ENCODE results near the gene SPIN4. TPM values are rescaled to one million over a fixed set of nuclear protein-coding genes. Genes with fewer than 3 reads are reported as not detected.

The SPIN4 gene
- total RNA-seq, 1 experiment from 2014 or later, result 14.1 TPM

DNA sequence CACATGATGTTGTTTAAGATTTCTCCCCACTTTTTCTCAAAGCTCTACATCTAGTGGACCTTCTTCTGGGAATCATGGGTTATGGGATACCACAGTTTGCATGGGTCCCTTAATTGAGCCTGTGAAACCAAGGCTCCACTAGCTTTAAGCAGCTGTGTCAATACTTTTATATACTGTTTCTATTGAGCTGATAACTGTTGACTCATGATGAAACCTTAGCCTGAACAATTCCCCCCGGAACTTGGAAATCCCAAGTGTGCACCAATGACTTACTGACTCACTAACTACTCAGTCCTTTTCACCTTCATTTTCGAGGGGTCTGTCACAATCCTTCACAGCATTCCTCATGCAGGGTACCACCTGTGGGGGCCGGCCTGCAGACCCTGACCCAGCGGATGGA lies 12.7 kb upstream of the SPIN4 start:
- no peak for DNase-seq
- Mint-ChIP-seq H3K36me3 (ENCODE audit: insufficient read depth, unreplicated experiment) (no peaks in the 10 kb centered on the region), H3K4me1 (ENCODE audit: low read depth, unreplicated experiment) (no peaks in the 10 kb centered on the region), H3K27me3 (ENCODE audit: insufficient read depth, unreplicated experiment) (no peaks in the 10 kb centered on the region), H3K4me3 (ENCODE audit: unreplicated experiment) (no peak overlapping the region), H3K27ac (ENCODE audit: unreplicated experiment) (no peak overlapping the region), H3K9me3 (ENCODE audit: unreplicated experiment) (peaks cover 17% of the 10 kb centered on the region)
- ChIA-PET CTCF (no interaction called here), POLR2A (no interaction called here)
- intact Hi-C loops (cut with micrococcal nuclease; ENCODE audit: unreplicated experiment), result no loop called here
- Histone ChIP-seq H3K4me1 (no peaks in the 10 kb centered on the region), H3K27me3 (replicated peaks; ENCODE audit: control insufficient read depth, insufficient read depth, low read length) (no peaks in the 10 kb centered on the region), H3K4me3 (ENCODE audit: low read depth, low read length) (no peak overlapping the region), H3K36me3 (ENCODE audit: control insufficient read depth, insufficient read depth, low read length) (no peaks in the 10 kb centered on the region), H3K9me3 (no peaks in the 10 kb centered on the region)
- no TSS peak for BruUV-seq (replicated peaks)
- TF ChIP-seq CTCF (IDR thresholded peaks at IDR 0.05; ENCODE audit: insufficient read depth in 1 of 2, low read depth in 1 of 2, low read length in 1 of 2, severe bottlenecking in 1 of 2, unreplicated experiment in 1 of 2), result no peak

DNA sequence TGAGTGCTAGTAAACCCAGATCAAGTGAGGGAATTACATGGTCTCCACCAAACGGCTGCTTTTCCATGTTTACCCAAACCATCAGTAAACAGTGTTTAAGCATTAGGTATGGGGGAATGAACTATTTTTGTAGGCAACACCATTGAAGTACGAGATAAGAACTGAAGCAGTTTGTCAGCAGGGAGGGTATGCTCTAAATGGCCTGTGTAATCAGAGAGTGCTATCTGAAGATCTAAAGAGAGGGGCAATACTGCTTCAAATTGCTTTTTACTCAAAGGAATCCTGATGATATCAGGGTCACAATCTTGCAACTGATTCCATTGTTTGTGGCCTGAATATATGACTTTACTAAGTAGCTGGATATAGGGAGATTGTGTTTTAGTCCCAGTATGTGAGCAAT lies 10.4 kb upstream of the SPIN4 start:
- no peak overlapping the region for H3K27ac Mint-ChIP-seq (ENCODE audit: unreplicated experiment)
- H3K4me1 ChIP-seq, result no peaks in the 10 kb centered on the region
- H3K27me3 ChIP-seq (replicated peaks; ENCODE audit: control insufficient read depth, insufficient read depth, low read length), result no peaks in the 10 kb centered on the region
- H3K9me3 ChIP-seq, result no peaks in the 10 kb centered on the region
- no peaks in the 10 kb centered on the region for H3K27me3 Mint-ChIP-seq (ENCODE audit: insufficient read depth, unreplicated experiment)
- no peaks in the 10 kb centered on the region for H3K36me3 Mint-ChIP-seq (ENCODE audit: insufficient read depth, unreplicated experiment)
- ChIA-PET POLR2A (no interaction called here), CTCF (no interaction called here)
- peaks cover 10% of the 10 kb centered on the region for H3K9me3 Mint-ChIP-seq (ENCODE audit: unreplicated experiment)
- no peak for TF ChIP-seq CTCF (IDR thresholded peaks at IDR 0.05; ENCODE audit: insufficient read depth in 1 of 2, low read depth in 1 of 2, low read length in 1 of 2, severe bottlenecking in 1 of 2, unreplicated experiment in 1 of 2)
- H3K4me3 ChIP-seq (ENCODE audit: low read depth, low read length), result no peak overlapping the region
- no peak overlapping the region for H3K4me3 Mint-ChIP-seq (ENCODE audit: unreplicated experiment)
- no peak for DNase-seq
- BruUV-seq (replicated peaks), result no TSS peak
- no peaks in the 10 kb centered on the region for H3K4me1 Mint-ChIP-seq (ENCODE audit: low read depth, unreplicated experiment)
- intact Hi-C loops (cut with micrococcal nuclease; ENCODE audit: unreplicated experiment), result no loop called here
- H3K36me3 ChIP-seq (ENCODE audit: control insufficient read depth, insufficient read depth, low read length), result no peaks in the 10 kb centered on the region

DNA sequence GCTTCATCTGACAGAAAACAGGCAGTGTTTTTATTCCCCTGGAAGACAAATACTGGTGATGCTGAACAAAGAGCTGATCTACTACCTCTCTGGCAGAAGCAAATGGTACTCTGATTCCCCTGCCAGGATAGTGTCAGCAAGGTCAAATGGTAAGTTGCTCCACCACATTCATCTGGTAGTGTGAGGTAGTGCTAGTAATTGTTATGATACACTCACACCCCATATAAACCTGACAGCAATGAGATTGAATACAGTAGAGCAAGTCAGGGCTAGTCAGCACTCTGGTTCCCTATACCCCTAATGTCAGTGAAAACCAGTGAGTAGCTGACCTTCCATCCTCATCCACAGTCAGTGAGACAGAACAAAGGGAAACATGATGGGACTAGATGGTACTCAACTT lies 3.4 kb upstream of the SPIN4 start:
- H3K27me3 Mint-ChIP-seq (ENCODE audit: insufficient read depth, unreplicated experiment), result no peaks in the 10 kb centered on the region
- intact Hi-C loops (cut with micrococcal nuclease; ENCODE audit: unreplicated experiment), result loop anchor here (5.0 kb wide), 1 partner anchor 78 kb away; no protein-coding TSS in a partner anchor
- DNase-seq, result no peak
- no peak overlapping the region for H3K4me3 ChIP-seq (ENCODE audit: low read depth, low read length)
- CTCF ChIA-PET, result no interaction called here
- H3K4me1 Mint-ChIP-seq (ENCODE audit: low read depth, unreplicated experiment), result peaks cover 4% of the 10 kb centered on the region
- H3K36me3 ChIP-seq (ENCODE audit: control insufficient read depth, insufficient read depth, low read length), result no peaks in the 10 kb centered on the region
- no peak for TF ChIP-seq CTCF (IDR thresholded peaks at IDR 0.05; ENCODE audit: insufficient read depth in 1 of 2, low read depth in 1 of 2, low read length in 1 of 2, severe bottlenecking in 1 of 2, unreplicated experiment in 1 of 2)
- H3K4me3 Mint-ChIP-seq (ENCODE audit: unreplicated experiment), result no peak overlapping the region
- no peaks in the 10 kb centered on the region for H3K9me3 Mint-ChIP-seq (ENCODE audit: unreplicated experiment)
- no peaks in the 10 kb centered on the region for H3K4me1 ChIP-seq
- H3K36me3 Mint-ChIP-seq (ENCODE audit: insufficient read depth, unreplicated experiment), result peaks cover 6% of the 10 kb centered on the region
- H3K9me3 ChIP-seq, result no peaks in the 10 kb centered on the region
- POLR2A ChIA-PET, result no interaction called here
- H3K27ac Mint-ChIP-seq (ENCODE audit: unreplicated experiment), result no peak overlapping the region
- BruUV-seq (replicated peaks), result no TSS peak
- H3K27me3 ChIP-seq (replicated peaks; ENCODE audit: control insufficient read depth, insufficient read depth, low read length), result no peaks in the 10 kb centered on the region

Data from Caco-2 (cell line).